Suppressor macrophage (primary cell): Measurements from ENCODE around the gene SH3GLB2.

Experiments
- DNase-seq, 4 experiments: peaks; one replicate each; pipeline ENCODE4 v3.0.0-alpha.2; 2020 to 2022
- total RNA-seq, 17 experiments: gene quantifications; one replicate each; lab custom pipeline; 2026; ENCODE audit warnings: mixed read lengths in 6 of 17, inconsistent platforms in 3 of 17; lab: John Stamatoyannopoulos, UW

SH3GLB2 gene
- 15.0 to 55.1 (median 29.1) reads per million in 17 experiments for total RNA-seq

- DNase-seq: peak; percentile 96 to 99 (median 98)
Observed at GRCh38 chr9:129028192-129028966, at the start of gene SH3GLB2. TSS of gene SH3GLB2 (minus strand) at chr9:129028331. CDS start at chr9:129028154, 177 bp downstream.

- DNase-seq: no peak
Observed at GRCh38 chr9:129077236-129077635, 49.1 kb upstream of the SH3GLB2 start.

- DNase-seq: no peak
Observed at GRCh38 chr9:129076640-129077037, 48.5 kb upstream of the SH3GLB2 start.

GRCh38 chr9:129075996-129076639, 48.0 kb upstream of the SH3GLB2 start:
- no peak for DNase-seq

GRCh38 chr9:129074106-129074505, 46.0 kb upstream of the SH3GLB2 start:
- no peak for DNase-seq

- no peak for DNase-seq
Observed at GRCh38 chr9:129073404-129073803, 45.3 kb upstream of the SH3GLB2 start.

- DNase-seq: no peak
Observed at GRCh38 chr9:129072171-129072570, 44.0 kb upstream of the SH3GLB2 start.

- DNase-seq: no peak
Observed at GRCh38 chr9:129071526-129072126, 43.5 kb upstream of the SH3GLB2 start.

GRCh38 chr9:129070696-129071525, 42.8 kb upstream of the SH3GLB2 start:
- no peak for DNase-seq

- no peak for DNase-seq
Observed at GRCh38 chr9:129069862-129070641, 41.9 kb upstream of the SH3GLB2 start.

- peak; percentile 87 to 94 (median 92) for DNase-seq
Observed at GRCh38 chr9:129068990-129069861, 41.1 kb upstream of the SH3GLB2 start.

- no peak for DNase-seq
Observed at GRCh38 chr9:129068110-129068509, 40.0 kb upstream of the SH3GLB2 start.

- DNase-seq: no peak
Observed at GRCh38 chr9:129064499-129064908, 36.4 kb upstream of the SH3GLB2 start.

GRCh38 chr9:129063061-129063460, 34.9 kb upstream of the SH3GLB2 start:
- DNase-seq: no peak

GRCh38 chr9:129060991-129061390, 32.9 kb upstream of the SH3GLB2 start:
- no peak for DNase-seq

- DNase-seq: no peak
Observed at GRCh38 chr9:129059796-129060785, 32.0 kb upstream of the SH3GLB2 start.

GRCh38 chr9:129058965-129059795, 31.0 kb upstream of the SH3GLB2 start:
- peak; percentile 69 to 89 (median 82) for DNase-seq

- no peak for DNase-seq
Observed at GRCh38 chr9:129054163-129054851, 26.2 kb upstream of the SH3GLB2 start.
